Colonic mucosa (tissue), 4 donors: Measurements from ENCODE around the gene TTYH2. TPM values are rescaled to one million over a fixed set of nuclear protein-coding genes. Genes with fewer than 3 reads are reported as not detected.

Experiments used
- DNase-seq: peaks from one replicate; pipeline ENCODE4 v3.0.0-alpha.2; 2020
- H3K27ac ChIP-seq: fragments of 200-600 bp; one replicate; pipeline ENCODE4 v1.8.0; 2021
- H3K27me3 ChIP-seq: fragments of 200-600 bp; one replicate; pipeline ENCODE4 v1.8.0; 2021
- H3K36me3 ChIP-seq: fragments of 200-600 bp; one replicate; pipeline ENCODE4 v1.8.0; 2021
- H3K4me1 ChIP-seq: fragments of 200-600 bp; one replicate; pipeline ENCODE4 v1.8.0; 2021; ENCODE audit warnings: mild to moderate bottlenecking
- H3K4me3 ChIP-seq: fragments of 200-600 bp; one replicate; pipeline ENCODE4 v1.8.0; 2021
- H3K9ac ChIP-seq, 2 donors: one replicate each; pipeline ENCODE4 v1.7.0; 2013; ENCODE audit warnings: control low read depth in 2 of 2, low read depth in 2 of 2, low read length in 2 of 2
- H3K9me3 ChIP-seq: fragments of 200-600 bp; one replicate; pipeline ENCODE4 v1.8.0; 2021
- intact Hi-C: fragments of 100-400 bp; cut with DNase I; formaldehyde crosslinking; loops from one replicate; pipeline ENCODE4 v1.14.1; 2022
- total RNA-seq, 2 donors: library from RNA; stranded (reverse); fragmentation: NEBNext Ultra II Directional in 1 of 2; extraction: Animal tissue kit (Norgen Biotek cat#: 25700) in 1 of 2; gene quantifications; one replicate each; pipeline ENCODE4 v1.2.1, GENCODE V29; 2021
- TF ChIP-seq, protein P1 (sequence below): fragments of 200-600 bp; IDR thresholded peaks from one replicate; pipeline ENCODE4 v1.8.0; 2022; ENCODE audit warnings: antibody characterized with exemption, mild to moderate bottlenecking
- donor health status: healthy.
- donor health status: DM: no; HTN: no; CAD: no.
- donor health status: DM: no; HTN: no; CAD: no.

Gene TTYH2
- total RNA-seq, 2 donors from 2014 or later, result 0.86 to 2.9 TPM

- Histone ChIP-seq H3K36me3 (no peaks in the 10 kb centered on the region), H3K4me1 (no peaks in the 10 kb centered on the region), H3K4me3 (no peak overlapping the region), H3K9me3 (no peaks in the 10 kb centered on the region), H3K9ac (no peak overlapping the region), H3K27me3 (no peaks in the 10 kb centered on the region), H3K27ac (no peak overlapping the region)
- no peak for DNase-seq
- TF ChIP-seq, protein P1, sequence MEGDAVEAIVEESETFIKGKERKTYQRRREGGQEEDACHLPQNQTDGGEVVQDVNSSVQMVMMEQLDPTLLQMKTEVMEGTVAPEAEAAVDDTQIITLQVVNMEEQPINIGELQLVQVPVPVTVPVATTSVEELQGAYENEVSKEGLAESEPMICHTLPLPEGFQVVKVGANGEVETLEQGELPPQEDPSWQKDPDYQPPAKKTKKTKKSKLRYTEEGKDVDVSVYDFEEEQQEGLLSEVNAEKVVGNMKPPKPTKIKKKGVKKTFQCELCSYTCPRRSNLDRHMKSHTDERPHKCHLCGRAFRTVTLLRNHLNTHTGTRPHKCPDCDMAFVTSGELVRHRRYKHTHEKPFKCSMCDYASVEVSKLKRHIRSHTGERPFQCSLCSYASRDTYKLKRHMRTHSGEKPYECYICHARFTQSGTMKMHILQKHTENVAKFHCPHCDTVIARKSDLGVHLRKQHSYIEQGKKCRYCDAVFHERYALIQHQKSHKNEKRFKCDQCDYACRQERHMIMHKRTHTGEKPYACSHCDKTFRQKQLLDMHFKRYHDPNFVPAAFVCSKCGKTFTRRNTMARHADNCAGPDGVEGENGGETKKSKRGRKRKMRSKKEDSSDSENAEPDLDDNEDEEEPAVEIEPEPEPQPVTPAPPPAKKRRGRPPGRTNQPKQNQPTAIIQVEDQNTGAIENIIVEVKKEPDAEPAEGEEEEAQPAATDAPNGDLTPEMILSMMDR, result no peak
- intact Hi-C loops, result loop anchor here (5.0 kb wide), 1 partner anchor 53 kb away; no protein-coding TSS in a partner anchor
These were observed 90.8 kb downstream of the TTYH2 start for GRCh38 chr17:74304184-74304583.

- TF ChIP-seq, protein P1, result no peak
- DNase-seq, result no peak
- Histone ChIP-seq H3K9me3 (no peaks in the 10 kb centered on the region), H3K27me3 (no peaks in the 10 kb centered on the region), H3K36me3 (no peaks in the 10 kb centered on the region), H3K4me3 (no peak overlapping the region), H3K4me1 (no peaks in the 10 kb centered on the region), H3K27ac (no peak overlapping the region), H3K9ac (no peak overlapping the region)
- intact Hi-C loops, result no loop called here
These were observed 92.7 kb downstream of the TTYH2 start for GRCh38 chr17:74305865-74306654.

- TF ChIP-seq, protein P1, result no peak
- Histone ChIP-seq H3K27ac (no peak overlapping the region), H3K4me3 (no peak overlapping the region), H3K9ac (no peak overlapping the region), H3K36me3 (no peaks in the 10 kb centered on the region), H3K27me3 (no peaks in the 10 kb centered on the region), H3K9me3 (no peaks in the 10 kb centered on the region), H3K4me1 (no peaks in the 10 kb centered on the region)
- no peak for DNase-seq
- intact Hi-C loops, result no loop called here
These were observed 94.8 kb downstream of the TTYH2 start for GRCh38 chr17:74307984-74308773.

DNA sequence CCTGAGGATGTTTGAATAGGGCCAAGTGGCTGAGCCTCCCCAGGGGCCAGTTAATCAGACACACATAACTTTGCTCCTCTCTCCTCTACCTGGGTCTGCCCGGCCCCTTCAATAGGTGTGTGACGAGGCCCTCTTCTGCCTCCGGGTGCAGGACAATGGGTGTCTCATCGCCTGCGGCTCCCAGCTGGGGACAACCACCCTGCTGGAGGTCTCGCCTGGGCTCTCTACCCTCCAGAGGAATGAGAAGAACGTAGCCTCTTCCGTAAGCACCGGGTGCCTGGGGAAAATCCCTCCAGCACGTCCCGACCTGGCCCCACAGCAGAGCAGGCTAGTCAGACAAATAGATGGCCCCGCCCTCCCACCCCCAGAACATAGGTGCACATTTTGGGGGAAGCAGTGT, 96.5 kb downstream of the TTYH2 start:
- TF ChIP-seq, protein P1, result no peak
- H3K4me3 ChIP-seq, result no peak overlapping the region
- H3K9me3 ChIP-seq, result no peaks in the 10 kb centered on the region
- no peaks in the 10 kb centered on the region for H3K4me1 ChIP-seq
- H3K36me3 ChIP-seq, result no peaks in the 10 kb centered on the region
- H3K27ac ChIP-seq, result no peak overlapping the region
- no peak overlapping the region for H3K9ac ChIP-seq
- intact Hi-C loops, result no loop called here
- DNase-seq, result no peak
- H3K27me3 ChIP-seq, result no peaks in the 10 kb centered on the region

Other genes starting within 250 kb of the TTYH2 start
- gene RPL38, start 9.9 kb upstream of the TTYH2 start, total RNA-seq, result 100 to 1,000 TPM; 723 to 795 TPM
- gene DNAI2, start 60.7 kb downstream of the TTYH2 start, total RNA-seq, result not detected
- gene KIF19, start 112.7 kb downstream of the TTYH2 start, total RNA-seq, result 1 to 10 TPM; 2.6 to 3.2 TPM
- under 1 TPM in 1 of 2 donors, not detected in 1; 0.22 TPM for gene BTBD17, start 148.3 kb downstream of the TTYH2 start, total RNA-seq
- under 1 TPM; 0.35 to 0.74 TPM for gene GPR142, start 153.9 kb downstream of the TTYH2 start, total RNA-seq
- gene GPRC5C, start 218.5 kb downstream of the TTYH2 start, total RNA-seq, result 100 to 1,000 TPM; 139 to 193 TPM